DND-41 (cell line): ENCODE data around the gene ELOVL5.
"Not testable (repeated sequence)": the region's sequence is repeated elsewhere in the genome, so short reads cannot be mapped to it uniquely, and the experiment has no call there.

Experiments used
- CTCF ChIP-seq: IDR thresholded peaks from 2 replicates; pipeline ENCODE4 v1.5.1; 2012; ENCODE audit warnings: borderline replicate concordance, low read length, moderate library complexity, mild to moderate bottlenecking; ENCODE audit not compliant: poor library complexity, severe bottlenecking; ENCODE audit errors: extremely low read depth
- EZH2 ChIP-seq: IDR thresholded peaks from 3 replicates; pipeline ENCODE4 v1.6.1; 2012; ENCODE audit warnings: borderline replicate concordance, low read depth, mild to moderate bottlenecking, moderate library complexity, low read length, inconsistent platforms; ENCODE audit not compliant: severe bottlenecking

DNA sequence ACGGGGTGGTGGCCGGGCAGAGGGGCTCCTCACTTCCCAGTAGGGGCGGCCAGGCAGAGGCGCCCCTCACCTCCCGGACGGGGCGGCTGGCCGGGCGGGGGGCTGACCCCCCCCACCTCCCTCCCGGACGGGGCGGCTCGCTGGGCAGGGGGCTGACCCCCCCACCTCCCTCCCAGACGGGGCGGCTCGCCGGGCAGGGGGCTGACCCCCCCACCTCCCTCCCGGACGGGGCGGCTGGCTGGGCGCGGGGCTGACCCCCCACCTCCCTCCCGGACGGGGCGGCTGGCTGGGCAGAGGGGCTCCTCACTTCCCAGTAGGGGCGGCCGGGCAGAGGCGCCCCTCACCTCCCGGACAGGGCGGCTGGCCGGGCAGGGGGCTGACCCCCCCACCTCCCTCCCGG is 43.8 kb downstream of the ELOVL5 start:
- not testable (repeated sequence) for TF ChIP-seq CTCF, EZH2
